Neural cell (in vitro differentiated cells): ENCODE data around the gene PNPLA7.

ENCODE experiments used
- CTCF ChIP-seq: fragments of 450-650 bp; IDR thresholded peaks from 2 replicates; pipeline ENCODE4 v1.5.1; 2014; ENCODE audit warnings: antibody characterized with exemption, mild to moderate bottlenecking, moderate library complexity; ENCODE audit not compliant: poor library complexity, severe bottlenecking
- POLR2AphosphoS5 ChIP-seq: IDR thresholded peaks from 2 replicates; pipeline ENCODE4 v1.6.1; 2012
- SMC3 ChIP-seq: fragments of 450-650 bp; conservative IDR thresholded peaks from 2 replicates; pipeline ENCODE4 v1.6.1; 2014; ENCODE audit warnings: antibody characterized with exemption, mild to moderate bottlenecking, moderate library complexity; ENCODE audit not compliant: poor library complexity

GRCh38 chr9:137522746-137523455 is 27.3 kb downstream of the PNPLA7 start:
- no peak for TF ChIP-seq SMC3
- no peak for TF ChIP-seq CTCF
- TF ChIP-seq POLR2AphosphoS5: no peak
